Stimulated activated CD8-positive, alpha-beta memory T cell treated with anti-CD3 and anti-CD28 coated beads, Interleukin-15, amount 100 ng/mL, for 24 hours (primary cell): Measurements from ENCODE around the gene CALM1.

Experiments used
- DNase-seq: peaks from one replicate; pipeline ENCODE4 v3.0.0-alpha.2; 2020; ENCODE audit warnings: low read depth

The CALM1 gene

GRCh38 chr14:90443161-90444076, 46.6 kb downstream of the CALM1 start:
- no peak for DNase-seq

GRCh38 chr14:90444077-90444696, 47.4 kb downstream of the CALM1 start:
- DNase-seq, result no peak

- DNase-seq, result no peak
Observed at GRCh38 chr14:90445011-90445410, 48.2 kb downstream of the CALM1 start.

GRCh38 chr14:90446405-90446804, 49.6 kb downstream of the CALM1 start:
- DNase-seq, result no peak

- no peak for DNase-seq
Observed at GRCh38 chr14:90447720-90448497, 51.1 kb downstream of the CALM1 start.

GRCh38 chr14:90449411-90449810, 52.6 kb downstream of the CALM1 start:
- DNase-seq, result no peak

GRCh38 chr14:90450151-90450550, 53.3 kb downstream of the CALM1 start:
- no peak for DNase-seq

GRCh38 chr14:90450667-90451066, 53.8 kb downstream of the CALM1 start:
- no peak for DNase-seq

- DNase-seq, result no peak
Observed at GRCh38 chr14:90451443-90451842, 54.6 kb downstream of the CALM1 start.

GRCh38 chr14:90451961-90452360, 55.1 kb downstream of the CALM1 start:
- DNase-seq, result no peak

GRCh38 chr14:90452366-90452765, 55.5 kb downstream of the CALM1 start:
- DNase-seq, result no peak

GRCh38 chr14:90453401-90453951, 56.6 kb downstream of the CALM1 start:
- no peak for DNase-seq

GRCh38 chr14:90454041-90455000, 57.5 kb downstream of the CALM1 start:
- no peak for DNase-seq

GRCh38 chr14:90455100-90455571, 58.3 kb downstream of the CALM1 start:
- DNase-seq, result no peak

GRCh38 chr14:90456551-90456950, 59.7 kb downstream of the CALM1 start:
- DNase-seq, result no peak

- no peak for DNase-seq
Observed at GRCh38 chr14:90457186-90457585, 60.4 kb downstream of the CALM1 start.
